Spleen (tissue), 11 donors: ENCODE results near the gene SHE. TPM values are rescaled to one million over a fixed set of nuclear protein-coding genes. Genes with fewer than 3 reads are reported as not detected.

Experiments
- DNase-seq: peaks from one replicate; pipeline ENCODE4 v3.0.0-alpha.2; 2020
- H3K27ac ChIP-seq, 8 donors: fragments of 200-600 bp; sonication (generic) in 7 of 8; 1 replicate in 4 of 8; 2 replicates in 4 of 8; pipeline versions ENCODE4 v1.5.0 to v1.8.0; 2016 to 2021; ENCODE audit warnings: inconsistent platforms in 4 of 8, mild to moderate bottlenecking in 4 of 8, moderate library complexity in 1 of 8
- H3K27me3 ChIP-seq, 7 donors: fragments of 200-600 bp; sonication (generic) in 6 of 7; replicated peaks in 1 of 7; 1 replicate in 4 of 7; 2 replicates in 3 of 7; pipeline versions ENCODE4 v1.5.0 to v1.8.0; 2016 to 2021; ENCODE audit warnings: inconsistent platforms in 3 of 7, mild to moderate bottlenecking in 1 of 7
- H3K36me3 ChIP-seq, 6 donors: fragments of 200-600 bp; sonication (generic) in 5 of 6; 1 replicate in 4 of 6; 2 replicates in 2 of 6; pipeline versions ENCODE4 v1.5.0 to v1.8.0; 2016 to 2021; ENCODE audit warnings: inconsistent platforms in 2 of 6
- H3K4me1 ChIP-seq, 6 donors: fragments of 200-600 bp; sonication (generic) in 5 of 6; 1 replicate in 3 of 6; 2 replicates in 3 of 6; pipeline versions ENCODE4 v1.5.0 to v1.8.0; 2016 to 2021; ENCODE audit warnings: inconsistent platforms in 3 of 6
- H3K4me3 ChIP-seq, 8 donors: fragments of 200-600 bp; sonication (generic) in 7 of 8; 1 replicate in 4 of 8; 2 replicates in 4 of 8; pipeline versions ENCODE4 v1.5.0 to v1.8.0; 2016 to 2021; ENCODE audit warnings: inconsistent platforms in 4 of 8, mild to moderate bottlenecking in 4 of 8, moderate library complexity in 2 of 8
- H3K9me3 ChIP-seq, 8 donors: fragments of 200-600 bp; sonication (generic) in 7 of 8; 1 replicate in 4 of 8; 2 replicates in 4 of 8; pipeline versions ENCODE4 v1.5.0 to v1.8.0; 2016 to 2021; ENCODE audit warnings: inconsistent platforms in 4 of 8
- CTCF ChIP-seq, 11 experiments: fragments of 200-600 bp in 7 of 11; fragments of 450-650 bp in 4 of 11; sonication (generic) in 4 of 11; IDR thresholded peaks in 8 of 11; conservative IDR thresholded peaks in 3 of 11; 1 replicate in 7 of 11; 2 replicates in 4 of 11; pipeline versions ENCODE4 v1.4.0 to v1.8.0; 2016 to 2021; ENCODE audit warnings: antibody characterized with exemption in 11 of 11, inconsistent platforms in 4 of 11, mild to moderate bottlenecking in 1 of 11
- POLR2A ChIP-seq, 3 donors: fragments of 450-650 bp; IDR thresholded peaks; one replicate each; pipeline ENCODE4 v1.5.1; 2017; ENCODE audit warnings: antibody characterized with exemption in 3 of 3, mild to moderate bottlenecking in 1 of 3
- POLR2AphosphoS5 ChIP-seq, 3 donors: sonication (generic); formaldehyde crosslinking; IDR thresholded peaks; one replicate each; pipeline ENCODE4 v1.5.1; 2017; ENCODE audit warnings: antibody characterized with exemption in 3 of 3
- WGBS, 5 donors: extraction: QIAGEN DNeasy Blood & Tissue Kit in 3 of 5; methylation state at CpG; one replicate each; pipeline versions ENCODE4 v1.1.5 to v1.1.7; 2013 to 2018; 5-methylcytosine and 5-hydroxymethylcytosine counted together
- intact Hi-C: fragments of 100-400 bp; cut with DNase I; formaldehyde crosslinking; loops from one replicate; pipeline ENCODE4 v1.15.0; 2023; ENCODE audit warnings: low total_unique reads
- polyA plus RNA-seq, 3 donors: library from polyadenylated mRNA; stranded (reverse); fragments of 200-250 nt; gene quantifications; one replicate each; pipeline ENCODE4 v1.2.1, GENCODE V29; 2013
- total RNA-seq, 7 donors: library from RNA; depleted of rRNA in 3 of 7; stranded (reverse); fragments of >200 nt in 3 of 7; fragmentation: NEBNext Ultra II Directional in 4 of 7; extraction: Animal tissue kit (Norgen Biotek cat#: 25700) in 4 of 7; gene quantifications; one replicate each; pipeline versions ENCODE4 v1.1.0 to v1.2.1, GENCODE V29; 2016 to 2021
- donor health status: healthy with polysubstance abuse.
- donor health status: DM: no; HTN: no; CAD: no; lungs with moderate emphysema.
- donor health status: DM: no; HTN: no; CAD: no.
- donor health status: Bipolar disorder and iron deficiency.
- donor health status: healthy.
- donor health status: DM: no; HTN: no; CAD: no.
- donor health status: DM: yes; HTN: yes; CAD: no.

The SHE gene
- total and polyA plus RNA-seq, 10 donors: 8.2 to 54.7 (median 32.4) TPM

GRCh38 chr1:154549202-154549770 is 47.1 kb upstream of the SHE start:
- TF ChIP-seq CTCF (IDR thresholded peaks at IDR 0.05 in 8 of 11, conservative IDR thresholded peaks at IDR 0.05 in 3 of 11) (no peak), POLR2A (IDR thresholded peaks at IDR 0.05) (no peak)
- no peak for DNase-seq
- no peak overlapping the region for H3K4me3 ChIP-seq
- H3K27ac ChIP-seq: peak overlapping the region in 2 of 8 donors; percentile 43 to 53
- intact Hi-C loops: loop anchor here (5.0 kb wide), 1 partner anchor 67 kb away; no protein-coding TSS in a partner anchor
- H3K36me3 ChIP-seq: peaks cover 20 to 63% (median 59%) of the 10 kb centered on the region in 6 donors
- H3K9me3 ChIP-seq: no peaks in the 10 kb centered on the region
- H3K27me3 ChIP-seq: no peaks in the 10 kb centered on the region
- peaks cover 0 to 53% (median 11%) of the 10 kb centered on the region in 6 donors for H3K4me1 ChIP-seq
- 78 to 91% (median 87%) methylated on average over 3 of the region's 3 CpGs for WGBS, 5 donors

- TF ChIP-seq CTCF (IDR thresholded peaks at IDR 0.05 in 8 of 11, conservative IDR thresholded peaks at IDR 0.05 in 3 of 11) (no peak), POLR2AphosphoS5 (IDR thresholded peaks at IDR 0.05) (no peak), POLR2A (IDR thresholded peaks at IDR 0.05) (no peak)
- intact Hi-C loops: loop anchor here (5.0 kb wide), 1 partner anchor 66 kb away; no protein-coding TSS in a partner anchor
- peak; percentile 17 for DNase-seq
- H3K4me1 ChIP-seq: peaks cover 0 to 41% (median 11%) of the 10 kb centered on the region in 6 donors
- peak overlapping the region in 4 of 8 donors; percentile 1 to 53 (median 40) for H3K27ac ChIP-seq
- WGBS, 5 donors: 25 to 64% (median 41%) methylated on average over 1 of the region's 1 CpG
- peaks cover 15 to 51% (median 47%) of the 10 kb centered on the region in 6 donors for H3K36me3 ChIP-seq
- H3K9me3 ChIP-seq: no peaks in the 10 kb centered on the region
- no peak overlapping the region for H3K4me3 ChIP-seq
- no peaks in the 10 kb centered on the region for H3K27me3 ChIP-seq
These were observed 45.8 kb upstream of the SHE start for GRCh38 chr1:154548028-154548427.

- H3K27ac ChIP-seq: peak overlapping the region in 3 of 8 donors; percentile 38 to 53 (median 43)
- 84 to 91% (median 86%) methylated on average over 11 of the region's 11 CpGs for WGBS, 5 donors
- intact Hi-C loops: loop anchor here (5.0 kb wide), 1 partner anchor 65 kb away; no protein-coding TSS in a partner anchor
- H3K9me3 ChIP-seq: no peaks in the 10 kb centered on the region
- DNase-seq: peak; percentile 36
- TF ChIP-seq POLR2AphosphoS5 (IDR thresholded peaks at IDR 0.05) (no peak), CTCF (IDR thresholded peaks at IDR 0.05 in 8 of 11, conservative IDR thresholded peaks at IDR 0.05 in 3 of 11) (no peak), POLR2A (IDR thresholded peaks at IDR 0.05) (no peak)
- H3K36me3 ChIP-seq: peaks cover 9 to 43% (median 38%) of the 10 kb centered on the region in 6 donors
- H3K4me3 ChIP-seq: no peak overlapping the region
- no peaks in the 10 kb centered on the region for H3K27me3 ChIP-seq
- peaks cover 0 to 36% (median 11%) of the 10 kb centered on the region in 6 donors for H3K4me1 ChIP-seq
These were observed 45.0 kb upstream of the SHE start for GRCh38 chr1:154547105-154547732.
